Measurements from ENCODE around the gene SLC38A4.

SLC38A4 gene

DNA sequence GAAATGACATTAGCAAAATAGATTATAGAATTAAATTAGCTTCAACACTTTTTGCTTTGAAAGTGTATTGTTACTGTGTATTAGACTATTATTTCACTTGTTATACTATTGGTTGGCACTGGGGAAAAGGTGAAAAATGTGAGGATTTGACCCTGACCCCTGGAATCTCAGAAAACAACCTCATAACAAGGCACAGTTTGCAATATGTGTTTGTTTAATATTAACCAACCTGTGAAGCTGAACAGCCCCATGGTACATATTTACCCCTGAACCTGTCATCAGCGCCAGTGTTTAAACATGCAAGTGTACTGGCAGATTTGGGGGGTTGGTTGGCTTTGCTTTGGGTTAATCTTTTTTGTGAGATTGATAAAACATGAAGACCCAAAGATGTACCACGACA, 11.7 kb downstream of the SLC38A4 start:
- no peak for DNase-seq (ENCODE audit: low read depth, low spot score)

DNA sequence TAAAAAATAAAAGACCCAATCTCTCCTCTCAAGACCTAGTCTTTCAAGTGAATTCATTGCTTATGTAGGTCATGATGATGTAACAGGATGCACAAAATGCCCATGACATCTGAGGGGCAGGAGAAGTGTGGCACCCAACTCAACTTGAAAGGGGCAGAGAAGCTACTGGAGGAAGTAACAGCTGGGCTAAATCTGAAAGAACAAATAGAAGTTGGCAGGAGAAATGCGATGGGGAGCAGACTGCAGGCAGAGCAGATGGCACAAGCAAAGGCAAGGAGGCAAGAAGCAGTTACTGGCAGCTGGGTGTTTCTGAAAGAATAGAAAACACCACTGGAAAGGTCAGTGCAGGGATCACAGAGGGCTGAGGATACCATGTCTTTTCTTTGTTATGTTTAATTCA, 14.6 kb downstream of the SLC38A4 start:
- no peak for DNase-seq (ENCODE audit: low read depth, low spot score)

DNA sequence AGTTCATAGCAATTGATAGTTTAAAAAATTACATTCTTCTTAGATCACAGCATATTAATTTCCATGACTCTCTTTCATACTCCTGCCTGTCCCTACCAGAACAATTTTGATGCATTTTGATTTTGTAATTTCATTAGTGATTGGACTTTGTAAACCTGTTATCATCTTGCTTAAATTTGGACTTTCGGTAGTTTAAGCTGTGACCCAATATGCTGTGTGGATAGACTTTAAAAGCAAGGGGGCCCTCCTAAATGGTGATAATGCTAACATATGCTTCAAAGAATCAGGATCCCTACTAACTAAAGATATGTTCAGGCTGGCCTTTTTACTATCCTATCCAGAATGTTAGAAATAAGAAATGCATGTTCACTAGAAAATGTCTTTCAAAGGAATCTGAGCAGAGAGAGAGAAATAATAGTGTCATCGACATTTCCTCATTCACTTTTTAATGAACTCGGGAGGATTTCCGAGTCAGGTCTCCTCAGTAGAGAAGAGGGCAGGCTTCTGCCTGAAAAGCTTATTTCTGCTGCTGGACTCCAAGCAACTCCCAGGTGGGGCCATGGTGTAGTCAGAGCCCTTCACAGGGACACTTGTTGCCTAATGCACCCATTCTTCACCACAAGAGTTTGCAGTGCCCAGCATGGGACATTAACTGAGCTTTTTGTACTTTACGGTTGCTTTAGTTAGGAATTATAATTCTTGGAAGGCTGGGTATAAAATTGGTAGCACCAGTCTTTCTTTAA, 16.7 kb downstream of the SLC38A4 start:
- DNase-seq (ENCODE audit: low read depth, low spot score): no peak

DNA sequence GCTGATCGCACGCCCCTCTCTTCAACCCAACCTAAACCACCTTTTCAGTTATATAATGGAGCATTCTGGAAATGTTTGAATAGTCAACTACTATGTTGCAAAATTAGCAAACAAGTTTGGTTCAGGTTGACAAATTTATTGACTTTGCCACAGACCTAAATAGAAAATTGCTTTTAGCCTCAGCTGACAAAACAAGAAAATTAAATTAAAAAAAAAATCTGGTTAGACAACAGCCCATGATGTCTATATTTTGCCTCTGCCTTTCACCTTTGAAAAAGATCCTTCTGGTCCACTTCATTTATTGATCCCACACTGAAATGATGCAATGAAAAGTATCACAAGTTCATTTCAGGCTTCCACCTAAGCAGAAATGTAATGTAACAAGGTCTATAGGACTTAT, 17.5 kb downstream of the SLC38A4 start:
- DNase-seq (ENCODE audit: low read depth, low spot score): no peak

DNA sequence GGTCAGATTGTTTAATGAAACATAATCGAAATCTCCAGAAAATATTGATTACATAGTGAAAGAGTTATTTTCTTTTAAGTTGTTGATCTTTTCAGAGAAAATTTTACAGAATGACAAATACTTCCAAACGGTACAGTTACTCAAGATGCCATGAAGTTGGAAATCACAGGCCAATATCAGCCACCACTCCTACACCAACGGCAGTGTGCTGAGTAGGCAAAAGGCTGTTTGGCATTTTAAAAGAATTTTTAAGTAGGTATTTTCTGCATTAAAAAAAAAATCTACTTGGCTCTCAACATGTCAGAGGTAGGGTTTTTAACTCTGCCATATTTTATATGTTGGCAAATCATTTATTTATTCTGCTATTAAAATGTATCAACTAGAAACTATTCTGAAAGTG, 21.7 kb downstream of the SLC38A4 start:
- no peak for DNase-seq (ENCODE audit: low read depth, low spot score)

DNA sequence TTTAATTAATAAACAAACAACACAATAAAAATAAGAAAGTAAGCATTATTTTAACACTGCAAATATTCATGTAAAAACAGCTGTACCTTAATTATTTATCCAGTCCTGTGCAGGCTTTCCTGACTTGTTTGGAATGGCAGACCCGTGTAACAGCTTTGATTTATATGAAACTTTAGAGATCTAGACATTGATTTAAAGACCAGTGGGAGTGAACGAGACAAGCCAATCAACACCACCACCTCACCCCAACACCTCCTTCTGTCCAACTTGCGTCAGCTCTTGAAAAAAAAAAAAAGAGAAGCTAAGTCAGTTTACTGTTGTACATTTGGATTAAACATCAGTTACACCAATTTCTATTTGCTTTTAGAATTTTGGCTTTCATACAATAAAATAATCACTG, 22.3 kb downstream of the SLC38A4 start:
- no peak for DNase-seq (ENCODE audit: low read depth, low spot score)

DNA sequence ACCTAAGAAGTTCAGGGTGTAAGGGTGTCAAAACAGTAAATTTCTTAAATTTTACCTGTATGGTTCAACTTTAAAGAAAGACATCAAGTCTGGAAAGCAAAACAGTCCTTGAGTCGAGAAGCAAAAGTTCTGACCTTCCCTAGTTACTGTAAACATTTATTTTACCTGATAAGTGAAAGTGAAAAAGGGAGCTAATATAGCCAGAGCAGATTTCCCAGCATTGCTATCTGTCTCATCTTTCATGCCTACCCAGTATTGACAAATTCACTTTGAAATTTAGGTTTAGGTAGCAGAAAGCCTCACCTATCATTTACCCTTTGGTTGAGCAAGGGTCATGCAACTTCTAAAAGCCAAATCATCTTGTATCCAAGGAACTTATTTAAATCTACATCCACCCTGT, 24.5 kb downstream of the SLC38A4 start:
- DNase-seq (ENCODE audit: low read depth, low spot score): no peak

DNA sequence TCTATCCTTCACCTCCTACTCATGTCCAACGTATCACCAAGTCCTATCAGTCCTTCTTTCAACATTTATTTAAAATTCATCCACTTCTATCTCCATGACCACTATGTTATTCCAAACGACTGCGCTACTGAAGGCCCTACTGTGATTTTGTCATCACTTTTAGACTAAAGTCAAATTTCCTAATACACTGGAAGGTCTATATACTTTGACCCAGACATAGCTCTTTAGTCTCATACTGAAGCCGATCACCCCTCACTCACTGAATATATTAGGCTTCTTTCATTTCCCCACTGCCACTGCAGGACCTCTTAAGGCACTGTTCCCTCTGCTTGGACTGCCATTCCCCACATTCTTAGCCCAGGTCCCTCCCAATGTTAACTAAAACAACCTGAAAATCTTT, 25.6 kb downstream of the SLC38A4 start:
- no peak for DNase-seq (ENCODE audit: low read depth, low spot score)

DNA sequence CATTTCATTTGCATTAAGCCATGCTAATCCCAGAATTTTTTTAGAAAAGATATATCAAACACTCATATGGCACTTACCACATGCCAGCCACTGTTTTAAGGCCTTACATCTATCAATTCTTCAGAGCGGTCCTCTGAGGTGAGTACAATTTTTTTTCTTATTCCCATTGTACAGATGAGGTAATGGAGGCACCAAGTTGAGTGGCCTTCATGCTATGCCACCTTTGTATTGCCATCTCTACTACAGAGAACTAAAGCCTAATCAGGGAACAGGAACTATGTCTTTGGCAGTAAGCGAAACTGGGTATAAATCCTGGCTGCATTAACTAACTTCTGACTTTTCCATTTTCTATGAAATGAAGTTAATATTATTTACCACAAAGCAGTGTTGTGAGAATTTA, 27.1 kb downstream of the SLC38A4 start:
- DNase-seq (ENCODE audit: low read depth, low spot score): no peak

DNA sequence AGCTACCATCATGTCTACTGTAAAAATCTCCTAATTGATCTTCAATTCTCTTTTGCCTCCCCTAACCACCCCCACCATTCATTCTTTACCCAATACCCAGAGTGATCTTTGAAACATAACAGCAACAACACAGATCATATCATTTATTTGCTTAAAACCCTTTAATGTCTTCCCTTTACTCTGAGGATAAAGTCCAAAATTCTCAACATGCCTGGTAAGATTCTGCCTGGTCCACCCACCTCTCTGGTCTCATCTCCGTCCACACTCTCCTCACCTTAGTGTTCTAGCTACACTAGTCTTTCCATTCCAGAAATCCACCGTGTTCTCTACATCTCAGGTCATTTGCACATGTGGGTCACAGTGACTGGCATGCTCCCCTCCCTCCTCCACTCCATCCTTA, 27.7 kb downstream of the SLC38A4 start:
- DNase-seq (ENCODE audit: low read depth, low spot score): no peak

DNA sequence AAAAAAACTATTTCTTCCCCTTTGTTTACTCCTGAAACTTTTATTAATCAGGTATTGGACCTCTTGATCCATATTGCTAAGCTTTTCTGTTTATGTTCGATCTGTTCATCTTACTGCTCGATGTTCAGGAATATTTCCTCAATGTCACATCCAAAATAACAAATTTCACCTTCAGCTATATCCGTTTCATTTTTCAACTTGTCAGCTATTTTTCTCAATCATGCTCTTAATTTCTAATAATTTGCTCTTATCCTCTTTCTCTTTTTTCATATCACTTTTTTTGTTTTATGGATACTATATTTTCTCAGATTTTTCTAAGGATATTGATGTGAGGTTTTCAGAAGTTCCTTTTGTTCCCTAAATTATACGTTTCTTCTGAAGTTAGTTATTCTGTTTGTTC, 29.8 kb downstream of the SLC38A4 start:
- no peak for DNase-seq (ENCODE audit: low read depth, low spot score)

DNA sequence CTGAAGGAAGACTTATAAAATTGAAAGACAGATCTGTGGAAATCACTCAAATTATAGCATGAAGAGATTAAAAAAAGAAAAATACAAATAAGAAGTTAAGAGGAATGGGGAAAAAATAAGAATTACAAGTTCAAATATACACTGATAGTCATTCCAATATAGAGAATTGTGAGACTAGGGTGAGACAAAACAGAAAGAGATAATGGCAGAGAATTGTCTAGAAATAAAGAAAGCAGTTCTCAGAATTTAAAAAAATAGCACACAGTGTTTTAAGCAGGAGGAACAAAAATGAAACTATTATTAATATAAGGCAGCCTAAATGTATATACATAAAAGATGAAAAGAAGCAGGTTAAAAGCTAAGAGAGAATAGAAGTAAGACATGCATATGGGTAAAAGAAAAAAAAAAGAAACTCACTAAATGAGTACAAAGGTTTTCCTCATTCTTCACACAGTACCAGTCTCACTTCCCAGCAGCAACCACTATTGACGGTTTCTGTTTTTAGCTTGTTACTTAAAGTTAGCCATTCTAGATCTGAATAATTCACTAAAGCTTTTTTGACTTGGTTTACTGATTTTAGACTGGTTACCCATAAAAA, 31.1 kb downstream of the SLC38A4 start:
- no peak for DNase-seq (ENCODE audit: low read depth, low spot score)

DNA sequence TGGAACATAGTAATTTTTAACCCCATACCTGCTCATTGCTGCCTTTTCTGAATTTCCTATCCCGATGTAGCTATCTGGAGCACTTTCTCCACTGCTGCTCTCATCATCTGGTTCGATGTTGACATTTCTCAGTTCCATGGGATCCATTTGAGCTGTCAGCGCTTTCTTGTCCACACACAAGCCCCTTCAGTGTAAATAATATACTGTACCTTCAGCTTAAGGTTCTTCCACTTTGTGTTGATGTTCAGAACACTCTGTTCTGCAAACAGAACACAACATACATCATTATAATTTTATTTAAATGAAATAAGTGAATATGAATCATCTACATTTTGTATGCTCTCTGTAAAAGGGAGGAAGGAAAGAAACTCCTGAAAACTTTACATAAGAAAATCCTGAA, 32.9 kb downstream of the SLC38A4 start:
- no peak for DNase-seq (ENCODE audit: low read depth, low spot score)

DNA sequence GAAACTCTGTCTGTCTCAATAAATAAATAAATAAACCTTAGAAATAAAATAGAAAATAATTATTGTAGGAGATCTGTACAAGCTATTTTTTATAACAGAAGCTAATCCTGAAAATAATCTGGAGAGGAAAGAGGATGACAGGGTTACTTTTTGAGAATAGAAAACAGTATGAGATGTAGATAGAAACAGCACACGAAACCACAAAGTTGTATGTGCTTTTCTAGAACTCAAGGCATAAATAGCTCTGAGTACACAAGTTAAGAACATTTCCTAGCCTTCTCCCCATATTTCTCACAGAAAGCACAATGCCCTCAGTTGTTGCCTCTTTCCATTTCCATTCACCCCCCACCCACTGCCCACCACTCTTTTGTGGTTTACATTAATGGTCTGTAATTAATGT, 35.7 kb downstream of the SLC38A4 start:
- DNase-seq (ENCODE audit: low read depth, low spot score): no peak

DNA sequence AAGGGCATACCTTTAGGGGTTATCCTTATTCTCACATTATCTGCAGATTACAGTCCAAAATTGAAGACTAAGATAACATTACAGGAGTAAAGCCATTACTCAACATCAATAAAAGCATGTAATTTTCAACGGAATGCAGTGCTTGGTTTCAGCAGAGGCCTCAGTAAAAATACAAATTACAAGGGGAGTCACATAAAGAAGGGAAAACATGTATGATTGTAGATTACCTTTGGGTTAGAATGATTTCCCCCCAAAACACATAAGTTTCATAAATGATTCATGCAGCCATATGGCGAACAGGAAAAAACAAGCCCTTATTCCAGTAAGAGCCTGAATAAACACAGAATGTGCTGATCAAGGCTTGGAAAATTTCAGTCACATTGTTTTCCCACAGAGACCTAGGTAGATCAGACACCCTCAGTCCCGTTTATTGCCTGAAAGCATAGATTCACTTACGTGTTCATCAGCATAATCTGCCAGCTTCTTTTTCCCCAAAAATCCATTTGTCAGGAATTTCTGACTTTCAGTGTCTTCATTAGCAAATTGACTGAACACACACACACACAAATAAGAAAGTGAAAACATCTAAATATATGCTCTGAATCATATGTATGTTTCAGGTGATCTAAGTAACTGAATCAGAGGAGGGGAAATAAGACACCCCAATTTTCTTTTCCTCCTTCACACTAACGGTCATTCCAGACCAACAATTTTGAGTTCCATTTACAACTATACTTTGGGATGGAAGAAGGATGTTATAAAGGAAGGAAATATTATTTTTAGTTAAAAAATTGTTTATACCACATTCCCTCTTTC, 37.5 kb downstream of the SLC38A4 start:
- no peak for DNase-seq (ENCODE audit: low read depth, low spot score)

DNA sequence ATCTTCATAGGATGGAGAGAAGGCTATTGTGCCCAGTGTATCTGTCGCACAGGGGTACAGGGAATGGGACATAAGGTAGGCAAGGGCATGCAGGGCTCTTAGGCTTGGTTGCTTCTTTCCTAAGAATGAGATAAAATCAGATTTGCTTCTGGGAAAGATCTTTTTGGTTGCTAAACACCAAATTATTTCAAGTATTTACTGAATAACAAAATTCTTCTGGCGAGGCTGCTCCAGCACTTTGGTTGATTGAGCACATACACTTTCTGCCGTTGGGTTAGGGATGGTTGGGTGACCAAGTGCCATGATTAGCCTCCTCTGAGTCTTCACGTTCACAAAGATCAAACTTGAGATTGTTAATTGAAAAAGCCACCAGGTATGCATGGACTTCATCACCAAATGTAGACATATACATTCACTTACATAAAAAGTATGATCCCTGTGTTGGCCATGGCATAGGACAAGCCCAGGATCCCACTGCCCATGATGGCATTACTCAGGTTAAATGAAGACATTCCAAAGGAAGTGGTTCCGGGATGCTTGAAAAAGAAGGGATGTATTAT, 38.2 kb downstream of the SLC38A4 start:
- no peak for DNase-seq (ENCODE audit: low read depth, low spot score)

DNA sequence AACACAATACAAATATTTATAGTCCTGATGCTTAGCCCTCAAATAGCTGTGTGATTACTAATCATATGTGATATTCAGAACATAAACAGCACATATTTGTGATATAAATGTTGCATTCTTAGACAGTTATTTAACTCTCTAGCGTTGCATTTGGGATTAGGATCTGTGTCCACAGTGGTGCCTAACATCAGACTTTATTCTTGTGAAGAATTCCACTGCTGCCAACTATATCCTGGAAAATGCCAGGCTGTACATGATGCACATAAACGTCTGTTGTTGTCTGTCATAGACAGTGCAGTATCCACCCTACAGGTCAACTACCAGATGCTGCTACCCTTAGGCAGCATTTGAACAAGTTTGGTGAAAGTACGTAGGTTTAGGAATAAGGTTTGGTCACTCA, 39.0 kb downstream of the SLC38A4 start:
- no peak for DNase-seq (ENCODE audit: low read depth, low spot score)

DNA sequence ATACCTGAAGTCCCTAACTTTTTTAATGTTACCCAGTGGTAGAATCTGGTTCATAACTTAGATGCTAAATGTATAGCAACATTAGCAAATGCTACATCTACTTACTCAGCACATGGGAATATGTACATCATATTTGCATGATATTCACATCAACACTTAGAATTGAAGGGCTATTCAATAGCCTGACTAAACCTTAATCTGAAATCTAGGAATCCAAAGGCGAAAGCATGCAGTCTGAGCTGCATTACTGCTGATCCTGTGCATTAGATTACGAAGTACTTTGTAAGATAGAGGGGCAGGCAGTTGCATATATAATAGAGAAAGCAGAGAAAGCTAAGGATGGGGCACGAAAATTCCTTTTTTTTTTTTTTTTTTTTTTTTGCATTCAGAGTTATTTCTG, 40.4 kb downstream of the SLC38A4 start:
- DNase-seq (ENCODE audit: low read depth, low spot score): no peak

DNA sequence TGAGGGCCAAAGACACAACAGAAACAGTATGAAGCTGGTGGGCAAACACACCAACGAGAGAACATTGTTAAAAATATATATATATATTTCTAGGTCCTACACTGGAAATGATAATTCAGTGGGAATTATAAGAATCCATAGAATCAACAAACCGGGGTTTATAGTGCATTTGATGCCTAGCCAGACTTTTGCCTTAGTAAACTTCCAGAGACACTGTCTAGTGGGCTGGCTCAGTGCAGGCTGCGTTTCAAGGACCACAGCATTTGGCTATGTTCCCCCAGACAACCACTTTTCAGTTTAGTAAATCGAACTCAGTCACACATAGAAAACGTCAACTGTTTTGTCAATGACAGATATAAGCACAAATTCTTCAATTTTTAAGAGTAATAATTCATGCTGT, 41.9 kb downstream of the SLC38A4 start:
- DNase-seq (ENCODE audit: low read depth, low spot score): no peak

DNA sequence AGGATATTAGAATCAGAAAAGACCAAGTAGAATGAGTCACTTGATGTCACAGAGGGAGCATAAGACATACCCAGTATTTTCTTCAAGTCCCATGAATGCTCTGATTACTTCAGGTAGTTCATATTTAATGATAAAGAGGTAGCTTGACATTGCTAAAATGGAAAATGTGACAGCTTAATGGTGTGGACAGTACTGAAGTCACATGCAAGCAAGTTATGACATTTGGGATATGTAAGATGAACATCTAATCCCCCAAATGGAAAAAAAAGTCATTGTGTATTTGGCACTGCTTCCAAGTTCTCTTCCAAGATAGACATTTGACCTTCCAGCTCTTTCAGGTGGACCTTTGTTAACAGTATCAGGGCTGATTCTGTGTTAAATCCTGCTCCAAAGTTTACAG, 45.9 kb downstream of the SLC38A4 start:
- DNase-seq (ENCODE audit: low read depth, low spot score): no peak

DNA sequence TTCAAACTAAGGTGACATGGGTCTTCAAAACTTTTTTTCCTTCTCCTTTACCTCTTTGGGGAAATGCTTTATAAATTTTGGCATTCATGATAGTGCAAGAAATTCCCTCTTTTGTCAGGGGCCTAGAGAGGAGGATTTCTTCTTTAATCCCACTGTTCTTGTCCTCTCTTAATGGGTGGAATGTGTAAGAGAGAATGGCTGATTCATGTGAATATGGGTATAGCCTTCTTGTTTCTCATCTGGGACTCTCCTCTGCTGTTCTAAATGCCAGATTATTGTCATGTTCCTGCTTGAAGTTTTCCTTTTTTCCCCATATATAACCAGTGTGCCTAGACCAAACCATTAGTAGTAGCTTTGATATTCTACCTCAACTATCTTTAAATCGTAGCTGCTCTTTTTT, 46.7 kb downstream of the SLC38A4 start:
- no peak for DNase-seq (ENCODE audit: low read depth, low spot score)

DNA sequence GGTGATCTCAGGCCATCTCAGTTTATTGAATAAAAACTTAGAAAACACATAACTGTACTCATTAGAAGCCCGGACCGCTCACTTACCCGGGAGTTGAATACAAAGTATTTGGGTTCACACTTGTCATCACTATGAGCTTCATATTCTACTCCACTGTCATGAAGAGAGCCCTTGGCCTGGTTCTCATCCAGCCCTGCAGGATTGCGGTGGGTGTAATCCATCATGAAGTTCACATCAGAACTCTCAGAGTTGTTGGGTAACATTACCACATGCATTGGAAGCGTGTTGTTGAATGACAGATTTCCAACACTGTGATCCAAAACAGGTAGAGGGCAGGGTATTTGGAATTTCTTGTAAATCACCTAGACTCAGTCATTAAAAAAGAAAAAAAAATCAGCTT, 47.4 kb downstream of the SLC38A4 start:
- no peak for DNase-seq (ENCODE audit: low read depth, low spot score)

DNA sequence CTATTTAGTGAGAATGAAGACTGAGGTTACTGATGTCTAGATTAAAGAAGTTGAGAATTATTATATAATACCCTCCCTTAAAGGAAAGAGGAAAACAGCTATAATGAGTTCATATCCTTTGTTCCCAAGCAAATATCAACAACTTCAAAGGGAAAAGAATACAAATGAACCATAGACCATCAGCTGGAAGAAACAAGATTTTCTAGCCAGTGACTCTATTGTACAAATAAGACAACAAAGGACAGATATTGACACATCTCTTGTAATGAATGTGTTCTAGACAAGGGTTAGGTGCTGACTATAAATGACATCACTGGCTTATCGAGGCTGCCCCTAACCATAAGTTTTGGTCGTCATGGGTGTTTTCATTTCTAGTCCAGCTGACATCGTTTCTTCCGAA, 48.2 kb downstream of the SLC38A4 start:
- DNase-seq (ENCODE audit: low read depth, low spot score): no peak

All from iPS DF 19.7 (cell line).